ENCODE data around the gene RBM46.

DNA sequence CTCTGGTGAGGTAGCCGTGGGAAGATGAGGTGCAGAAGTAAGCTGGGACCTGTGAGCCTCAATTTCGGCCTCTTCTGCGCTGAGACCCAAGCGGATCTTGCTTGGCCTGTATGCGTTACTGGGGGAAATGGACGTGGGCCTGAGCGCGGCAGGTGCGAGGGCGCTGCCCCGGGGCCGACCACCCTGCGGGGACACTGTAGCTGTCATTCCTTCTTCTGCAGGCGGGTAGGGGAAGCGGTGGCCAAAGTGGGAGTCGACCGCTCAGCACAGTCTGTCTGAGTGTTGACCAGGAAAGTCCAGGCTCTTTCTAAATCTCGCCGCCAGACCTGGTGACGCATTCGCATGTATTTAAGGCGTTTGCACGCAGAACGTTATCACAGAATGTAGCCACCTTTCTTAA, 40.6 kb upstream of the RBM46 start:
- TF ChIP-seq CTCF (IDR thresholded peaks at IDR 0.05), result no peak
- no peak for TF ChIP-seq POLR2A (IDR thresholded peaks at IDR 0.05)

Data from testis (tissue), 2 donors.